Measurements from ENCODE around the gene NDUFB3. TPM values are rescaled to one million over a fixed set of nuclear protein-coding genes. Genes with fewer than 3 reads are reported as not detected.

Gene NDUFB3
- polyA plus RNA-seq, 2 of the 4 experiments (the other 2 are of a cell fraction): 162 to 220 TPM

DNA sequence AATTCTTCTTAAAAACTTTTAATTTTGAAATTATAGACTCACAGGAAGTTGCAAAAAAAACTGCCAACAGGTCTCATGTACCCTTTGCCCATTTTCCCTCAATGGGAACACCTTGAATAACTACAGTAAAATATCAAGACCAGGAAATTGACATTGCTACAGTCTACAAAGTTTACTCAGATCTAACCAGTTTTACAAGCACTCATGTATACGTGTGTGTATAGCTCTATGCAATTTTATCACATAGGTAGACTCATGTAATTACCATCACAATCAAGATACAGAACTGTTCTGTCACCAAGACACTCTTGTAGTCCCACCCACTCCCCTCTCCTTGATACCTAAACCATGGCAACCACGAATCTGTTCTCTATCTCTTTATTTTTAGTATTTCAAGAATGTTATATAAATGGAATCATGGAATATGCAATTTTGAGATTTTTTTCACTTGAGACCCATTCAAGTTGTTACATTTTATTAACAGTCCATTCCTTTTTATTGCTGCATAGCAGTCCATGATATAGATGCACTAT lies 6.9 kb upstream of the NDUFB3 start (continued):
- TF ChIP-seq, protein P1, sequence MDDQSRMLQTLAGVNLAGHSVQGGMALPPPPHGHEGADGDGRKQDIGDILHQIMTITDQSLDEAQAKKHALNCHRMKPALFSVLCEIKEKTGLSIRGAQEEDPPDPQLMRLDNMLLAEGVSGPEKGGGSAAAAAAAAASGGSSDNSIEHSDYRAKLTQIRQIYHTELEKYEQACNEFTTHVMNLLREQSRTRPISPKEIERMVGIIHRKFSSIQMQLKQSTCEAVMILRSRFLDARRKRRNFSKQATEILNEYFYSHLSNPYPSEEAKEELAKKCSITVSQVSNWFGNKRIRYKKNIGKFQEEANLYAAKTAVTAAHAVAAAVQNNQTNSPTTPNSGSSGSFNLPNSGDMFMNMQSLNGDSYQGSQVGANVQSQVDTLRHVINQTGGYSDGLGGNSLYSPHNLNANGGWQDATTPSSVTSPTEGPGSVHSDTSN (IDR thresholded peaks at IDR 0.05): no peak
- TF ChIP-seq MAFK (IDR thresholded peaks at IDR 0.05; ENCODE audit: partially characterized antibody) (no peak), KDM5A (IDR thresholded peaks at IDR 0.05) (no peak)

DNA sequence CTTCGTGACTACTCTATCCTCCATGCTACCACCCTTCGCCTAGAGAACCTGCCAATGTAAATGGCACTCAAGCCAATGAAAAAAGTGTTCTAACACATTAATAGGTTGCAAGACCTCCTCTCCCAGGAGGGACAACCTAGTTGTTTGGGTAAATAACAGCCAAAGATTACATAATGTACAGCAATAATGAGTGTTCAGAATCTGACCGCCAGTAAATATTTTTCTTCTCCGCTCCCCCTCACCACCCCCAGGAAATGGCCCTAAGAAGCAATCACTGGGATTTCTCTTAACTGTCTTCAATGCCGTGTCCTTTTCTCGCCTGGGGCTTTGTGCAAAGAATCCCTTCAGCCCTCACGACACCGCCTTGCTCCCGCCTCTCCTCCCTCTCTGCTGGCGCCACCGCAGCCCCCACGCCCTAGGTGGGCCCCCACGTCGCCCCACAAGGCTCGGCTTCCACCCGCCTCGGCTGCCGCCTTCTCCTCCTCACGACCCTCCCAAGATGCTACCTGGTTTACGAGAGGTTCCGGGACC lies 788 bp upstream of the NDUFB3 start:
- Histone ChIP-seq H3K27ac (peak overlapping the region; percentile 91 to 96), H3K4me1 (peaks cover 28% of the 10 kb centered on the region; the same call in 2 of the 3 replicates), H3K4me2 (peak overlapping the region; percentile 83), H3K9me3 (no peaks in the 10 kb centered on the region), H3K4me3 (peak overlapping the region; percentile 61)
- ATAC-seq (peak; percentile 20 to 39; a peak in 4 of 6 replicates), DNase-seq (ENCODE audit: low read depth in 1 of 2, low spot score in 1 of 2) (peak; percentile 6 to 13), FAIRE-seq (no peak)
- WGBS (ENCODE audit: missing lambda C conversion rate): 2% methylated on average over 21 of the region's 21 CpGs
- CTCF ChIA-PET: interaction anchor here (0.7 to 9.4 kb wide), 14 partner anchors 15 to 166 kb away, joined by 3 to 150 read pairs (median 4); partner anchors contain the start of genes CASP10 and ORC2
- POLR2A ChIA-PET: interaction anchor here (2.9 kb wide), 1 partner anchor 108 kb away, joined by 15 read pairs; the partner anchor contains the start of gene ORC2
- no peak for TF ChIP-seq HOXB13 (CRISPR knock-in tag; IDR thresholded peaks at IDR 0.05; ENCODE audit: low read depth)
- no peak for TF ChIP-seq CHD4 (IDR thresholded peaks at IDR 0.05; ENCODE audit: borderline replicate concordance)
- no peak for TF ChIP-seq FOSB (CRISPR knock-in tag; IDR thresholded peaks at IDR 0.05)
- no peak for TF ChIP-seq CHD2 (IDR thresholded peaks at IDR 0.05; ENCODE audit: low read length, partially characterized antibody)
- no peak for TF ChIP-seq MYC (IDR thresholded peaks at IDR 0.05; ENCODE audit: borderline replicate concordance, low read length)
- TF ChIP-seq FOSL2 (IDR thresholded peaks at IDR 0.05): no peak
- no peak for TF ChIP-seq FOSL2 (CRISPR knock-in tag; IDR thresholded peaks at IDR 0.05)
- TF ChIP-seq, protein P2, sequence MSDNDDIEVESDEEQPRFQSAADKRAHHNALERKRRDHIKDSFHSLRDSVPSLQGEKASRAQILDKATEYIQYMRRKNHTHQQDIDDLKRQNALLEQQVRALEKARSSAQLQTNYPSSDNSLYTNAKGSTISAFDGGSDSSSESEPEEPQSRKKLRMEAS (IDR thresholded peaks at IDR 0.05): no peak
- no peak for TF ChIP-seq EHMT2 (IDR thresholded peaks at IDR 0.05; ENCODE audit: low read depth)
- no peak for TF ChIP-seq MAFK (IDR thresholded peaks at IDR 0.05; ENCODE audit: partially characterized antibody)
- TF ChIP-seq PHF8 (IDR thresholded peaks at IDR 0.05; ENCODE audit: borderline replicate concordance, low read depth): no peak
- TF ChIP-seq, protein P3, sequence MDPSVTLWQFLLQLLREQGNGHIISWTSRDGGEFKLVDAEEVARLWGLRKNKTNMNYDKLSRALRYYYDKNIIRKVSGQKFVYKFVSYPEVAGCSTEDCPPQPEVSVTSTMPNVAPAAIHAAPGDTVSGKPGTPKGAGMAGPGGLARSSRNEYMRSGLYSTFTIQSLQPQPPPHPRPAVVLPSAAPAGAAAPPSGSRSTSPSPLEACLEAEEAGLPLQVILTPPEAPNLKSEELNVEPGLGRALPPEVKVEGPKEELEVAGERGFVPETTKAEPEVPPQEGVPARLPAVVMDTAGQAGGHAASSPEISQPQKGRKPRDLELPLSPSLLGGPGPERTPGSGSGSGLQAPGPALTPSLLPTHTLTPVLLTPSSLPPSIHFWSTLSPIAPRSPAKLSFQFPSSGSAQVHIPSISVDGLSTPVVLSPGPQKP (IDR thresholded peaks at IDR 0.05; ENCODE audit: low read depth, low read length): no peak
- TF ChIP-seq, protein P4, sequence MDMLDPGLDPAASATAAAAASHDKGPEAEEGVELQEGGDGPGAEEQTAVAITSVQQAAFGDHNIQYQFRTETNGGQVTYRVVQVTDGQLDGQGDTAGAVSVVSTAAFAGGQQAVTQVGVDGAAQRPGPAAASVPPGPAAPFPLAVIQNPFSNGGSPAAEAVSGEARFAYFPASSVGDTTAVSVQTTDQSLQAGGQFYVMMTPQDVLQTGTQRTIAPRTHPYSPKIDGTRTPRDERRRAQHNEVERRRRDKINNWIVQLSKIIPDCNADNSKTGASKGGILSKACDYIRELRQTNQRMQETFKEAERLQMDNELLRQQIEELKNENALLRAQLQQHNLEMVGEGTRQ (IDR thresholded peaks at IDR 0.05): no peak
- TF ChIP-seq NFE2L2 (conservative IDR thresholded peaks at IDR 0.05; ENCODE audit: low read length): no peak

DNA sequence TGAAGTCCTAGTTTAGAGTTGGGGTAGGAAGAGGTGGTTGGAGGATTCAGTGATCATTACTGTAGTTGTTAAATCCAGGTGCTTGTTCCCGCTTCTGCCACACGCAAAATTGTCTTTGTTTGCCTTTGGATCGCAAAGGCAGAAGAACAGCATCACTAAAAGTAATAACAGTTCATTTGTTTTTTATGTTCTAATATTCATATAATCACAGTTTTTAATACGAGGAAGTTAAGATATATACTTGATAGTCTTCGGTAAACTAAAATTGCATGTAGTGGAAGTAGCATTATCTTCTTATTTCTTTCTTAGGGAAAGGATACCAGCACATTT lies 365 bp downstream of the NDUFB3 start:
- TF ChIP-seq, protein P2 (IDR thresholded peaks at IDR 0.05): no peak
- TF ChIP-seq CHD2 (IDR thresholded peaks at IDR 0.05; ENCODE audit: low read length, partially characterized antibody): no peak
- TF ChIP-seq KDM5A (IDR thresholded peaks at IDR 0.05): no peak
- no peak for TF ChIP-seq JUN (IDR thresholded peaks at IDR 0.05)
- no peak for TF ChIP-seq FOSL2 (IDR thresholded peaks at IDR 0.05)
- no peak for TF ChIP-seq FOSL2 (CRISPR knock-in tag; IDR thresholded peaks at IDR 0.05)
- TF ChIP-seq, protein P5, sequence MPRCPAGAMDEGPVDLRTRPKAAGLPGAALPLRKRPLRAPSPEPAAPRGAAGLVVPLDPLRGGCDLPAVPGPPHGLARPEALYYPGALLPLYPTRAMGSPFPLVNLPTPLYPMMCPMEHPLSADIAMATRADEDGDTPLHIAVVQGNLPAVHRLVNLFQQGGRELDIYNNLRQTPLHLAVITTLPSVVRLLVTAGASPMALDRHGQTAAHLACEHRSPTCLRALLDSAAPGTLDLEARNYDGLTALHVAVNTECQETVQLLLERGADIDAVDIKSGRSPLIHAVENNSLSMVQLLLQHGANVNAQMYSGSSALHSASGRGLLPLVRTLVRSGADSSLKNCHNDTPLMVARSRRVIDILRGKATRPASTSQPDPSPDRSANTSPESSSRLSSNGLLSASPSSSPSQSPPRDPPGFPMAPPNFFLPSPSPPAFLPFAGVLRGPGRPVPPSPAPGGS (IDR thresholded peaks at IDR 0.05): no peak
- TF ChIP-seq PHF8 (IDR thresholded peaks at IDR 0.05; ENCODE audit: borderline replicate concordance, low read depth): no peak
- H3K4me1 ChIP-seq: peaks cover 28% of the 10 kb centered on the region; the same call in 2 of the 3 replicates
- no peaks in the 10 kb centered on the region for H3K9me3 ChIP-seq
- peak overlapping the region; percentile 91 to 96 for H3K27ac ChIP-seq
- POLR2A ChIA-PET: no interaction called here
- FAIRE-seq (no peak), DNase-seq (ENCODE audit: low read depth in 1 of 2, low spot score in 1 of 2) (no peak), ATAC-seq (peak; percentile 27 to 60; a peak in 5 of 6 replicates)
- CTCF ChIA-PET: interaction anchor here (0.9 to 1.2 kb wide), 2 partner anchors 79 to 86 kb away, joined by 3 to 5 read pairs; no protein-coding TSS in a partner anchor
- H3K4me3 ChIP-seq: peak overlapping the region; percentile 61
- peak overlapping the region; percentile 80 for H3K4me2 ChIP-seq
- 1% methylated on average over 5 of the region's 5 CpGs for WGBS (ENCODE audit: missing lambda C conversion rate)
